SU-DHL-6 (cell line): ENCODE data around the gene ZNF562.

Experiments
- CTCF ChIP-seq: fragments of 200-600 bp; sonication (generic); IDR thresholded peaks from one replicate; pipeline ENCODE4 v1.5.1; 2017; ENCODE audit warnings: antibody characterized with exemption, mild to moderate bottlenecking, low read length, moderate library complexity; ENCODE audit not compliant: insufficient read depth, poor library complexity, severe bottlenecking
- EZH2phosphoT487 ChIP-seq: fragments of 200-600 bp; sonication (generic), shearing (Covaris generic); conservative IDR thresholded peaks from 2 replicates; pipeline ENCODE4 v1.6.1; 2018; ENCODE audit warnings: mild to moderate bottlenecking, antibody characterized with exemption, low read length, moderate library complexity, mixed read lengths

- TF ChIP-seq CTCF: no peak
- no peak for TF ChIP-seq EZH2phosphoT487
Observed at GRCh38 chr19:9640956-9641355, 33.9 kb downstream of the ZNF562 start.
